ENCODE measurements around the gene GPR107.

The GPR107 gene

DNA sequence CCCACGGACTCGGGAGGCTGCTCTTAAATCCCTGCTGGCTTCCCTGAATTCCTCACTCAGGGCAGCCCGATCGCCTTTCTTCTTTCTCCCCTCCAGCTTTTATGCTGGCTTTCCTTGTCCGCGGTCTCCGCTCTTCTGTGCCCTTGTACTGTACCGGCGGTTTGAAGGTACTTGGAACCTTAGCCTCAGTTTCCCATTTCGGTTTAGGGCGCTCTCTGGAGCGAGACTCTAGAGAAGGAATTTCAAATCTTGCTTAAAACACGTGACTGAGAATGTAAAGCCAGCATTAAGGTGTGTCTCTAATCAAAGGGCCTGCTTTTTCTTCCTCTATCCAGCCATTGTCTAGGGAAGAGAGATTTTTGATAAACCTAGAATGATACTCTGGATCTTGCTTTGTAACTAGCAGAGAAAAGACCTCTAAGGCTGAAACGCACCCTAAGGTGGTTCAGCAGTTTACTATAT, 650 bp downstream of the GPR107 start:
- no peak for DNase-seq (ENCODE audit: low spot score)

DNA sequence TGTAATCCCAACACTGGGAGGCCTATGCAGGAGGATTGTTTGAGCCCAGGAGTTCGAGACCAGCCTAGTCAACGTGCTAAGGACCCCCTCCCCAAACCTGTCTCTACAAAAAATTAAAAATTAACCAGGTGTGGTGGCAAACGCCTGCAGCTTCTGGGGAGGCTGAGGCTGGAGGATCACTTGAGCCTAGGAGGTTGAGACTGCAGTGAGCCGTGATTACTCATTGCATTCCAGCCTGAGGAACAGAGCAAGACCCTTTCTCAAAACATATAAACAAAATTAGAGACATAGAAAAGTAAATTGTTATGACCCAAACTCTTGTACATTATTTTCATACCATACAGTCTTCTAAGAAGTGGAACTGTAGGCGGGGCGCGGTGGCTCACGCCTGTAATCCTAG, 1.1 kb downstream of the GPR107 start:
- no peak for DNase-seq (ENCODE audit: low spot score)

- no peak for DNase-seq (ENCODE audit: low spot score)
Observed at GRCh38 chr9:130058154-130058553, 4.4 kb downstream of the GPR107 start.

- DNase-seq (ENCODE audit: low spot score): no peak
Observed at GRCh38 chr9:130058887-130059286, 5.2 kb downstream of the GPR107 start.

DNA sequence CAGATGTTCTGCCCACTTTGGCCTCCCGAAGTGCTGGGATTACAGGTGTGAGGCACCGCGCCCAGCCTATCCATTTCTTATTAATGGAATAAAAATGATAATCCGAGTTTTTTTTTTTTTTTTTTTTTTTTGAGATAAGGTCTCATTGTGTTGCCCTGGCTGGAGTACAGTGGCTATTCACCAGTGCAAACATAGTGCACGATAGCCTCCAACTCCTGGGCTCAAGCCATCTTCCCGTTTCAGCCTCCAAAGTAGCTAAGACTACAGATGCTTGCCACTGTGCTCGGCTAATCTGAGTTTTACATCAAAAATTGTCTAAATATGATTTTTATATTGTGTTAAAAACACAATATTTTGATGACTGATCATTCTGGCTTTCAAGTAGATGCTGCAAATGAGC, 6.6 kb downstream of the GPR107 start:
- DNase-seq (ENCODE audit: low spot score): no peak

- no peak for DNase-seq (ENCODE audit: low spot score)
Observed at GRCh38 chr9:130062750-130063149, 9.0 kb downstream of the GPR107 start.

GRCh38 chr9:130064621-130065020, 10.9 kb downstream of the GPR107 start:
- DNase-seq (ENCODE audit: low spot score): no peak

DNA sequence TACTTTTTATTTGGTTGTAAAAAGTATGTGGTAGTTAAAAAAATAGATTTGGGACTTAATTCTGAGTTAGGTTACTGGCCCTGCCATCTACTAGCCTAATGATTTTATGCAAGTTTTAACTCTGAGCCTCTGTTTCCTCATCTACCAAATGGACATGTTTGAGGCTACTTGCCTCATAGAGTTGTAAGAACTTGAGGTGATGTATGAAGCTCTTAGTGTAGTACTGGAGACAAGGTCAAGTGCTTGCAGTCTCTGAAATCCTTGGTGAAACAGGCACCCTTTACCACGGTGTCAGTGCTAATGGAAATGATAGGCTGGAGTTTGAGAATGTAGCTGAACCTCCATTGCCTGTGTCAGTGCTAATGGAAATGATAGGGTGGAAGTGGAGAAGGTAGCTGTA, 15.3 kb downstream of the GPR107 start:
- DNase-seq (ENCODE audit: low spot score): no peak

DNA sequence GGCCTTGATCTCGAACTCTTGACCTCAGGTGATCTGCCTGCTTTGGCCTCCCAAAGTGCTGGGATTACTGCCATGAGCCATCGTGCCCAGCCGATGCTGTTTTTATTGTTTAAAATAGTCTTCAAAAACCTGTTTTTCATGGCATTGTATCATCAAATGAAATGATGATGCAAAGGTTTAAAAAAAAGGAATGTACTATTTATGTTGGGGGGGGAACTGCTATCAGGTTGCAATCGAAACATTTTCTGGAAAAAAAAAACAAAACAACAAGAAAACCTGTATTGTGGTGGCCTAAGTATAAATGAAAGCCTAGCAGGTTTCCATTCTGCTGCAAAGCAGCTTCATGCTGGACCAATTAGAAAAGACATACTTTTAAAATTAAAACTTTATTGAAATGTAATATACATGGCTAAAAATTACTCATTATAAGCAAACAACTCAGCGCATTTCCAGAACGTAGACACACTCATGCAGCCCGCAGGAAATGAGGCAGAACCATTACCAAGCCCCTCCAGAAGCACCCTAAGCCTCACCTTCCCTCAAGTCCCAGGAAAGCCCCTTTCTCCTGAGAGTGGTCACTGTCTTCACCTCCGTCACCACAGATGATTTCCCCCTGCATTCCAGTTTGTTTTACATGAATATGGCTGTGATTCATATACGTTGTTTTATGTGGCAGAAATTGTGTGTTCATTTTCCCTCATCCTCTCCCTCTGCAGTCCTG, 19.0 kb downstream of the GPR107 start:
- DNase-seq (ENCODE audit: low spot score): no peak

GRCh38 chr9:130073373-130073772, 19.7 kb downstream of the GPR107 start:
- no peak for DNase-seq (ENCODE audit: low spot score)

- DNase-seq (ENCODE audit: low spot score): no peak
Observed at GRCh38 chr9:130078547-130078946, 24.8 kb downstream of the GPR107 start.

DNA sequence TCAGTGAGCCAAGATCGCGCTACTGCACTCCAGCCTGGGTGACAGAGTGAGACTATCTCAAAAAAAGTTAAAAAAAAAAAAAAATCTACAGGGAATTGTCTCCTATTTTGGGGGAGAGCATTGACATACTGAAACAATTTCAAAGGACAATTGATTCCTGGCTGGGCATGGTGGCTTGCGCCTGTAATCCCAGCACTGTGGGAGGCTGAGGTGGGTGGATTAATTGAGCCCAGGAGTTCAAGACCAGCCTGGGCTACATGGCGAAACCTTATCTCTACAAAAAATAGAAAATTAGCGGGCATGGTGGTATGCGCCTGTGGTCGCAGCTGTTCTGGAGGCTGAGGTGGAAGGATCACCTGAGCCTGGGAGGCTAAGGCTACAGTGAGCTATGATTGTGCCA, 30.6 kb downstream of the GPR107 start:
- DNase-seq (ENCODE audit: low spot score): no peak

DNA sequence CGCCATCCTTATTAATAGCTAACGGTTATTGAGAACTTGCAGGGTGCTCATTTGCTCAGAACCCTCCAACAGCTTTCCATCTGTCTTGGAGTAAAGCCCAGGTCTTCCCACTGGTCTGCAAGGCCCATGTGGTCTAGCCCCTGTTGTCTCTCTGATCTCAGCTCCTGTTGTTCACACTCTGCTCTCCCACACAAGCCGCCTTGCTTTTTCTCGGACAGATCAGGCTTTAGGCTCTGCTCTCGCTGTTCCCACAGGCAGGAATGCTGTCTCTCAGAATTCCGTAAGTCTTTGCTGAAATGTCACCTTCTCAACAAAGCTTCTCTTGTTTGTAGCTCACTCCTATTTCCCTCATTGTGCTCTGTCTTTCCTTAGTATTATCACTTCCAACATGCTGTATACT, 34.3 kb downstream of the GPR107 start:
- DNase-seq (ENCODE audit: low spot score): no peak

GRCh38 chr9:130089141-130089540, 35.4 kb downstream of the GPR107 start:
- no peak for DNase-seq (ENCODE audit: low spot score)

DNA sequence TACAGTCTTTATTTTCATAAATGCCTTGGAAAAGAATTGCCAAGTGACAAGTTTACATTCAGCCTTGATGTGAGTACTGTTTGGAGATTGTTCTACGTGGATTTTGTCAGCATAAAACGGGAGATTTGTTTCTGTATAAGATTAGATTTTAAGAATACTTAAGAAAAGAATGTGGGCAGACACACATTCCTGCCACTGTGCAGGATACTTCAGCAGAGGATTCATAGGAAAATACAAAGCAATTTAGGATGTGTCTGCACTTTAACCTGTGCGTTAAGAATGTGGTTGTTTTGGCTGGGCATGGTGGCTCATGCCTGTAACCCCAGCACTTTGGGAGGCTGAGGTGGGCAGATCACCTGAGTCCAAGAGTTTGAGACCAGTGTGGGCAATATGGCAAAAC, 37.2 kb downstream of the GPR107 start:
- no peak for DNase-seq (ENCODE audit: low spot score)

DNA sequence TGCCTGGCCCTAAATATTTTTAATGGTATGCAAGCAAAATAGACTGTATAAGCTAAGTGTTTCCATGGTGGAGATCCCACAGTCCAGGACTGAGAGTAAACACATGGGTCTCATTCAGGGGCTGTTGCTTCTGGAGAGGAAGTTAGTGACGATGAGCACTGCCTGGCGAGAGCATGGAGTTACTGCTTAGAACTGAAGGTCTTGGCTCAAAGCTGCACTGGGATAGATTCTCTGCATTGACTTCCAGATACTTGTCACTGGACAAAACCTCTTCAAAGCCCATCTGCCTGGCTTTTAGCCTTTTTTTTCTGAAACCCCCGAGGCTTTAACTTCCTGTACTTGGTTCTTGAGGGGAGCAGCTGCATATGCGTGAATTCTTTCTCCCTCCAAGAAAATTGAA, 39.2 kb downstream of the GPR107 start:
- DNase-seq (ENCODE audit: low spot score): no peak

DNA sequence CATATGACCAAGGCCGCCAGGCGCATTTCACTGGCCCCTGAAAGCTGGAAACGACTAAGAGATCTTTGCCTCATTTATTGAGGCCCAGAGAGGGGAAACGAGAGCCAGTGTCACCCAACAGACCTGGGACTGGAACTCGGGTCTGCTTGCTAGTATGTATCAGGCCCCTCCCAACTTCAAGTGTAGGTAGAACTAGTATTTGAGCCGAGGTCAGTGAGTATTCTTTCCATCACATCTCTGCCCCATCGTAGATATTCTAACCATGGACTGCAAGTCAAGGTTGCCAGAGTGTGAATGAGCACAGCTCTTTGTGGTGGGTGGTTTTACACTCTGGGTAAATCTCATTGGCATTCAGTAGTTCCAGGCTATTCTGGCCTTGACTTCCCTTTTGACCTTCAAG, 42.2 kb downstream of the GPR107 start:
- no peak for DNase-seq (ENCODE audit: low spot score)

DNA sequence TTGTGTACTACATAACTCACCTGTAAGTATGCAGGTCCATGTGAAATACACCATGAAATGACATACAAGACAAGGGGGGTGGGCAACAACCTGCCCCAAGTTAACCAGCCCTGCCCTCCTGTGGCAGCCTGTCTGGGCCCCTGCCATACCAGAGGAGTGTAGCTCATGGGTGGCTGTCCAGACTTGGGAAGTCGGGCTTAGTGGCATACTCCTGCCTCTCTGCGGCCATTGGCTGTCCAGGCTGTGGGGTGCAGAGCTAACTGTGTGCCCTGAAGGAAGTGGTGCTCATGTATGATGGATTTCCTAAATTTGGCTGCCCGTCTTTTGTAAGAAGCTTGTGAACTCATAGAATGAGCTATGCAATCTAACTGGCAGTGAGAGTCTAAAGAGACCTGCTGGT, 47.0 kb downstream of the GPR107 start:
- DNase-seq (ENCODE audit: low spot score): no peak

DNA sequence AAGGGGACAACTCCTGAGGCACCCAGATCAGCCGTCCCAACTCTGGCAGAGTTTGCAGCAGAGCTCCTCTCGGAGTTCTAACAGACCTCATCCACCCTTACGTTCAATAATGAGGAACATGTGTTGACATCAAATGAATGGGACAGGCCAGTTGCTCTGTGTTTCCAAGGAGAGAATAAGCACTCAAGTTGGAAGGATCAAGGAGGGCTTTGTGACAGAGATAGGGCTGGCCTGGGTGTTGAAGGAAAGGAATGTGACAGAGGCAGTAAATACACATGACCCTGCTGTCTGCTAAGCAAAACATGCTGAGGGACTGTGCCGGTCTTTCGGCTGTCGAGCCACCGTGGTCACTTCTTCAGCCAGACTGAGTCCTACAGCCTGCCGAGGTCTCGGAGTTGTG, 48.2 kb downstream of the GPR107 start:
- DNase-seq (ENCODE audit: low spot score): no peak

DNA sequence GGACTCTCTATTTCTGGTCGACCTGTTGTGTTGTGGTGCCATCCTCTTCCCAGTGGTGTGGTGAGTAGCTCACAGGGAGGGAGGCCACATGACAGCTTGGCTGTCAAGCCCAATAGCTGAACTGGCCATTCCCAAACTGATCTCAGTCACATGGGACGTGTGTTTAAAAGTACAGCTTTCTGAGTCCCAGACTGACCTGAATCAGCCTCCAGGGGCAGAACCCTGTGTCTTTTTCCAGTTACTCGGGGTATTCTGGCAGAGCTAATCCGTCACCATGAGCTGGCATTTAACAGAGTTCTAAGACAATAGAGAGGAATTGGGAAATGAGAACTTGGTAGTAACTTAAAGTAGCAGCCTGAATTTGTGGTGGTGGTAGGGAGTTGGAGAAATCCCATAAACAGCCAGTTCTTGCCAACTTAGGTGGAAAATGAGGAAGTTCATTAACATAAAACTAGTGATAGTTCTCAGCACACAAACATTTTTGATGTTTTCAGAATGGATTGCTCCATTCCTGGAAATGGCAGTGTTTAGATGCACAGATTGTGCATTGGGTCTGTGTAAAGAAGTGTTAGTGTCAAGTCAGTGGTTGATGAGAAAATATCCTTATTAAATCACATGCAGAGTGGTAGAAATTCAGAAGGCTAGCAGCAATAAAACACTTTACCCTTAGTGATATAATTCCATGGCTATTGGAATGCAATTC, 50.9 kb downstream of the GPR107 start:
- DNase-seq (ENCODE audit: low spot score): no peak

DNA sequence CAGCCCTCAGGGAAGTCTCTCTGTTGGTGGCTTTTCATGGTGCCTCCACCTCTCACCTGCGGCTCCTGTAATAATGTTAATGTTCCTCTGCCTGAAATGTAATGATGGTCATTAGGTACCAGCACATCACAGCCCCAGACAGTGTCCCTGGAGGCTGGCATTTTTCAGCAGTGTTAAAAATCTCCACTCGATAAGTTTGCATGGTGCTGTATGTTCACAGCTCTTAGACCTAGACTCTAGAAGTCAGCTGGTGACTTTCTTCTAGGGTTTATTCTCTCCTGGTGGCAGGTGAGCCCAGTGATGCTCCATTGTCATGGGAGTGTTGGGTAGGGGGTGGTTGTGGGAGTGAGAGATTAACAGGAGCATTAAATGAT, 53.1 kb downstream of the GPR107 start:
- no peak for DNase-seq (ENCODE audit: low spot score)

DNA sequence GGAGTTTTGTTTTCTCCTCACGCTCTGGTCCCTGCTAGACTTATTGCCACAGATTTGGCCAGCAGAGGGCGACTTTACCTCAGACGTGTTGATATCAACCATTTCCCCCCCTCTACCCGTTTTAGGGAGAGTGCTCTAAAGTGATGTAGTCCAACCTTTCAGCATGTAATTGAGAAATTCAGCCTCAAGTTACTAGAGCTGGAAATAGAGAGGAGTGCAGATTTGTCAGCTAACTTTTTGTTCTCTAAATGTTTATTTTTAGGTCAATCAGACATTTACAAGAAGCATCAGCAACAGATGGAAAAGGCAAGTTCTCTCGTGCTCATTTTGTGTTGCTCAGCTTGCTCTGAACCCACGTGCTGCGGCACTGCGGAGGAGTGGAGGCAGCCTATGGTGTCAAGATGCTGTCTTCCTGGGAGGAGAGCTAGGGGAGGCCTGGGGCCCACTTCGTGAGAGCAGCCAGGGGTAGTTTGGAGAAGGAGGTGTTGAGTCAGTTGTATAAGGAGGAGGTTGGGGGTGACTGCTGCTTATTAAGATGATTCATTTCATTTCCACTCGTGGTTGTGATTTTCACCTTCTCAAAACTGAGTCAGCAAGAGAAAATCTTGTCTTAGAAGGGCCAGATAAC, 53.6 kb downstream of the GPR107 start:
- peak; percentile 78 for DNase-seq (ENCODE audit: low spot score)

- no peak for DNase-seq (ENCODE audit: low spot score)
Observed at GRCh38 chr9:130107955-130108354, 54.2 kb downstream of the GPR107 start.

Data from CD4-positive, alpha-beta T cell treated with Interleukin-6 at 100 ng/mL for 8 hours (primary cell).